Vagina (tissue), 2 donors: ENCODE measurements around the gene UBA6.

Experiments used
- CTCF ChIP-seq, 3 experiments: fragments of 450-650 bp in 2 of 3; fragments of 200-600 bp in 1 of 3; sonication (generic) in 1 of 3; IDR thresholded peaks; one replicate each; pipeline ENCODE4 v1.5.1; 2017 to 2019; ENCODE audit warnings: antibody characterized with exemption in 3 of 3, mild to moderate bottlenecking in 2 of 3, moderate library complexity in 2 of 3
- POLR2A ChIP-seq, 2 donors: fragments of 450-650 bp; IDR thresholded peaks; one replicate each; pipeline ENCODE4 v1.6.1; 2017; ENCODE audit warnings: antibody characterized with exemption in 2 of 2, mild to moderate bottlenecking in 2 of 2, moderate library complexity in 2 of 2

- no peak for TF ChIP-seq CTCF (IDR thresholded peaks at IDR 0.05)
- TF ChIP-seq POLR2A (IDR thresholded peaks at IDR 0.05): no peak
These were observed 24.2 kb upstream of the UBA6 start for GRCh38 chr4:67725132-67725531.
